T-cell (primary cell): ENCODE data around the gene NPW. TPM values are rescaled to one million over a fixed set of nuclear protein-coding genes. Genes with fewer than 3 reads are reported as not detected.

Experiments
- ATAC-seq, 4 experiments: fragments of 200-7000 bp in 3 of 4; fragments of 150-1000 bp in 1 of 4; cut with Tn5 transposase; replicated peaks in 1 of 4; 1 replicate in 3 of 4; 2 replicates in 1 of 4; pipeline ENCODE4 v1.10.0; 2021; ENCODE audit warnings: moderate library complexity in 3 of 4, mild to moderate bottlenecking in 2 of 4, moderate number of reproducible peaks in 1 of 4
- CTCF ChIA-PET, 2 donors: fragments of 300-600 bp; sonication (Branson Sonifier 250); formaldehyde crosslinking; loops; one replicate each; lab custom pipeline; 2022; ENCODE audit warnings: antibody characterized with exemption in 2 of 2; lab: Charles Lee
- POLR2A ChIA-PET, 2 donors: fragments of 300-600 bp; sonication (Branson Sonifier 250); formaldehyde crosslinking; loops; one replicate each; lab custom pipeline; 2022; ENCODE audit warnings: antibody characterized with exemption in 2 of 2; lab: Charles Lee
- DNase-seq, 35 experiments: peaks; one replicate each; pipeline versions ENCODE4 v3.0.0 to v3.0.0-alpha.2; 2013 to 2023
- H3K27ac ChIP-seq: one replicate; pipeline ENCODE4 v1.5.1; 2013; ENCODE audit warnings: low read length
- H3K27me3 ChIP-seq, 2 experiments: replicated peaks in 1 of 2; 1 replicate in 1 of 2; 2 replicates in 1 of 2; pipeline versions ENCODE4 v1.6.1 to v1.7.0; 2013; ENCODE audit warnings: low read length in 1 of 2, mixed read lengths in 1 of 2; ENCODE audit not compliant: control insufficient read depth in 2 of 2, insufficient read depth in 2 of 2; ENCODE audit errors: extremely low read depth in 1 of 2
- H3K36me3 ChIP-seq, 2 donors: 1 replicate in 1 of 2; 2 replicates in 1 of 2; pipeline versions ENCODE4 v1.6.1 to v1.7.0; 2013; ENCODE audit warnings: low read length in 1 of 2; ENCODE audit not compliant: control insufficient read depth in 2 of 2, insufficient read depth in 1 of 2; ENCODE audit errors: extremely low read depth in 1 of 2
- H3K4me1 ChIP-seq, 2 experiments: 1 replicate in 1 of 2; 2 replicates in 1 of 2; pipeline versions ENCODE4 v1.6.1 to v1.7.0; 2013; ENCODE audit warnings: low read length in 2 of 2, mixed read lengths in 1 of 2; ENCODE audit not compliant: insufficient read depth in 2 of 2, control insufficient read depth in 1 of 2; ENCODE audit errors: extremely low read depth in 1 of 2
- H3K4me3 ChIP-seq, 2 donors: 1 replicate in 1 of 2; 2 replicates in 1 of 2; pipeline versions ENCODE4 v1.5.1 to v1.7.0; 2013; ENCODE audit warnings: mild to moderate bottlenecking in 2 of 2, low read length in 1 of 2, moderate library complexity in 1 of 2; ENCODE audit not compliant: control insufficient read depth in 1 of 2; ENCODE audit errors: extremely low read depth in 1 of 2
- H3K9me3 ChIP-seq: 2 replicates; pipeline ENCODE4 v1.7.0; 2013
- H3K27ac Mint-ChIP-seq, 2 donors: one replicate each; pipeline ENCODE4 v1.8.0; 2020 to 2021; ENCODE audit warnings: mild to moderate bottlenecking in 2 of 2, mixed read lengths in 2 of 2
- H3K27me3 Mint-ChIP-seq, 2 donors: one replicate each; pipeline ENCODE4 v1.8.0; 2021 to 2022; ENCODE audit warnings: mixed read lengths in 2 of 2
- H3K36me3 Mint-ChIP-seq: one replicate; pipeline ENCODE4 v1.8.0; 2021; ENCODE audit warnings: mixed read lengths
- H3K4me1 Mint-ChIP-seq, 3 donors: one replicate each; pipeline ENCODE4 v1.8.0; 2020 to 2022; ENCODE audit warnings: mixed read lengths in 3 of 3, mild to moderate bottlenecking in 1 of 3
- H3K4me3 Mint-ChIP-seq, 3 donors: one replicate each; pipeline ENCODE4 v1.8.0; 2020 to 2022; ENCODE audit warnings: mild to moderate bottlenecking in 3 of 3, mixed read lengths in 3 of 3, moderate library complexity in 3 of 3
- H3K9me3 Mint-ChIP-seq, 3 donors: one replicate each; pipeline ENCODE4 v1.8.0; 2020 to 2022; ENCODE audit warnings: mixed read lengths in 3 of 3
- WGBS: methylation state at CpG from one replicate; pipeline ENCODE4 v1.1.5; 2013; ENCODE audit warnings: missing lambda C conversion rate; ENCODE audit not compliant: insufficient coverage; 5-methylcytosine and 5-hydroxymethylcytosine counted together
- total RNA-seq, 35 experiments: library from RNA in 6 of 35; stranded (reverse) in 6 of 35; fragments of 120-200 nt in 1 of 35; gene quantifications; one replicate each; pipeline versions ENCODE4 v1.2.1 to v1.2.4 and lab custom pipeline; 2013 to 2026

NPW gene
- total RNA-seq, 5 donors from 2014 or later (not counting 1 experiment from before 2014, with no cell fraction given): 0.43 to 0.44 TPM; not detected in 3

DNA sequence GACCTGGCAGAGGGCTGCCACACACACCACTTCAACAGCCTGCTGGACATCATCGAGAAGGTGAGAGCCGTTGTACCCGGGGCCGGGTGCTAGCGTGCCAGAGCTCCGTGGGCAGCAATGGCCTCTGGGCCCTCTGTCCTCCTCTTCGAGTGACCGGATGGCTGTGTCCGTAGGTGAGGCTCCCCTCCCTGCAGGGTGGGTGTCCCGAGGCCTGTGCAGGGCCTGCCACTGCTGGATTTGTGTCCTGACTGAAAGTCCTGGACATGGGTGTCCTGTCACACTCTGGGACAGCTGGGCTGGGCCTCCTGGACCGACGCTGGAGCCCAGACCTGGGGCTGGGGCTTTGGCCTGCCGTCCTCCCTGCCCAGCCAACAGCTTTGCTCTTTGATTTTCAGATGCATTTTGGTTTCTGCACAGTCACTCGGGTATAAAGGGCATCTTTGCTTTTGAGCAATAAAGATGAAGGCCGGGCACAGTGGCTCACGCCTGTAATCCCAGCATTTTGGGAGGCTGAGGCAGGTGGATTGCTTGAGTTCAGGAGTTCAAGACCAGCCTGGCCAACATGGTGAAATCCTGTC is 44.9 kb downstream of the NPW start:
- peaks cover 43 to 63% of the 10 kb centered on the region in 2 donors for H3K36me3 ChIP-seq
- no peak overlapping the region for H3K4me3 ChIP-seq
- peaks cover 23% of the 10 kb centered on the region for H3K36me3 Mint-ChIP-seq
- H3K27ac ChIP-seq: no peak overlapping the region
- no peaks in the 10 kb centered on the region for H3K9me3 ChIP-seq
- 97% methylated on average over 16 of the region's 16 CpGs for WGBS
- ChIA-PET CTCF (interaction anchor here in 1 of 2 donors (0.7 kb wide), 1 partner anchor 320 kb away, joined by 3 read pairs; no protein-coding TSS in a partner anchor), POLR2A (interaction anchor here (0.6 to 0.7 kb wide), 2 partner anchors 21 to 90 kb away, joined by 5 to 9 read pairs; no protein-coding TSS in a partner anchor)
- DNase-seq (no peak), ATAC-seq (no peak)
- no peaks in the 10 kb centered on the region for H3K9me3 Mint-ChIP-seq
- H3K4me1 ChIP-seq: peaks cover 0 to 5% of the 10 kb centered on the region in 2 experiments
- no peak overlapping the region for H3K4me3 Mint-ChIP-seq
- no peaks in the 10 kb centered on the region for H3K27me3 ChIP-seq
- H3K27me3 Mint-ChIP-seq: no peaks in the 10 kb centered on the region
- no peaks in the 10 kb centered on the region for H3K4me1 Mint-ChIP-seq
- no peak overlapping the region for H3K27ac Mint-ChIP-seq

DNA sequence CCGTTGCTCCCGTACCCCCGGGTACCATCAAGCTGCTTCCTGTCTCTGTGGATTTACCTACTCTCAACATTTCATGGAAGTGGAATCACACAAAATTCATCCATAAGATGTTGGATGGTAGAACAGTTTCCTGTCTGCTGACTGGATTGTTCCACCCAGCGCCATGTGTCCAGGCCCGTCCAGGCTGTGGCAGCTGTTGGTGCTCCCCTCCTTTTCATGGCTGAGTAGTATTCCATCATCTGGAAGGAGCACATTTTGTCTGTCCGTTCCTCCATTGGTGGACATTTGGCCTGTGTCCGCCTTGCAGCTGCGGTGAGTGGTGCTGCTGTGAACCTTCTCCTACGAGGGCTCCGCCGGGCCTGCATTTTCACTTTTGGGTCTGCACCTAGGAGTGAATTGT is 46.6 kb downstream of the NPW start:
- 100% methylated on average over 5 of the region's 11 CpGs for WGBS
- ATAC-seq: no peak
- Histone ChIP-seq H3K4me3 (no peak overlapping the region), H3K27ac (no peak overlapping the region), H3K27me3 (no peaks in the 10 kb centered on the region), H3K9me3 (no peaks in the 10 kb centered on the region), H3K36me3 (peaks cover 36 to 58% of the 10 kb centered on the region in 2 donors), H3K4me1 (peaks cover 0 to 5% of the 10 kb centered on the region in 2 experiments)
- POLR2A ChIA-PET: no interaction called here
- no peaks in the 10 kb centered on the region for H3K27me3 Mint-ChIP-seq
- no peaks in the 10 kb centered on the region for H3K9me3 Mint-ChIP-seq
- CTCF ChIA-PET: no interaction called here
- H3K4me1 Mint-ChIP-seq: no peaks in the 10 kb centered on the region
- H3K27ac Mint-ChIP-seq: no peak overlapping the region
- no peak for DNase-seq
- H3K36me3 Mint-ChIP-seq: peaks cover 28% of the 10 kb centered on the region
- H3K4me3 Mint-ChIP-seq: no peak overlapping the region

Other genes starting within 250 kb of the NPW start
- gene NME3, start 248.2 kb upstream of the NPW start, total RNA-seq: 10 to 100 TPM; 45.1 to 95.9 (median 87.5) TPM
- gene EME2, start 247.0 kb upstream of the NPW start, total RNA-seq: 10 to 100 TPM; 23.0 to 50.6 (median 34.5) TPM
- gene MRPS34, start 246.7 kb upstream of the NPW start, total RNA-seq: 10 to 100 TPM; 37.5 to 91.2 (median 77.9) TPM
- gene SPSB3, start 237.2 kb upstream of the NPW start, total RNA-seq: 100 to 1,000 TPM in 3 of 5 donors, 10 to 100 TPM in 2; 67.3 to 162 (median 139) TPM
- gene NUBP2, start 236.8 kb upstream of the NPW start, total RNA-seq: 10 to 100 TPM; 41.2 to 77.0 (median 74.3) TPM
- 1 to 10 TPM in 2 of 5 donors, under 1 TPM in 3; 0.50 to 1.9 (median 0.88) TPM for gene IGFALS, start 226.1 kb upstream of the NPW start, total RNA-seq
- 100 to 1,000 TPM in 1 of 5 donors, 10 to 100 TPM in 4; 37.6 to 102 (median 70.7) TPM for gene HAGH, start 193.0 kb upstream of the NPW start, total RNA-seq
- 10 to 100 TPM in 3 of 5 donors, 1 to 10 TPM in 2; 6.2 to 15.3 (median 11.2) TPM for gene FAHD1, start 192.6 kb upstream of the NPW start, total RNA-seq
- gene MEIOB, start 147.6 kb upstream of the NPW start, total RNA-seq: under 1 TPM in 1 of 5 donors, not detected in 4; 0.26 TPM
- not detected for gene HS3ST6, start 101.4 kb upstream of the NPW start, total RNA-seq
- gene MSRB1, start 76.6 kb upstream of the NPW start, total RNA-seq: 10 to 100 TPM in 2 of 5 donors, 1 to 10 TPM in 3; 5.6 to 11.9 (median 9.6) TPM
- not detected for gene RPL3L, start 65.1 kb upstream of the NPW start, total RNA-seq
- 10 to 100 TPM; 46.3 to 96.5 (median 84.4) TPM for gene NDUFB10, start 60.2 kb upstream of the NPW start, total RNA-seq
- gene RPS2, start 55.0 kb upstream of the NPW start, total RNA-seq: 1,000 to 10,000 TPM; 3,208 to 3,662 (median 3,410) TPM
- gene RNF151, start 52.9 kb upstream of the NPW start, total RNA-seq: under 1 TPM in 3 of 5 donors, not detected in 2; 0.38 to 0.66 (median 0.44) TPM
- 10 to 100 TPM; 21.1 to 45.6 (median 36.9) TPM for gene TBL3, start 47.7 kb upstream of the NPW start, total RNA-seq
- 1 to 10 TPM in 2 of 5 donors, under 1 TPM in 2, not detected in 1; 0.78 to 2.2 (median 1.3) TPM for gene NOXO1, start 38.3 kb upstream of the NPW start, total RNA-seq
- gene GFER, start 35.6 kb upstream of the NPW start, total RNA-seq: 10 to 100 TPM; 16.1 to 31.9 (median 22.0) TPM
- 1 to 10 TPM; 1.1 to 5.7 (median 1.7) TPM for gene SYNGR3, start 29.8 kb upstream of the NPW start, total RNA-seq
- 10 to 100 TPM; 44.3 to 73.7 (median 68.8) TPM for gene ZNF598, start 10.0 kb upstream of the NPW start, total RNA-seq
- gene NHERF2, start 7.1 kb downstream of the NPW start, total RNA-seq: 1 to 10 TPM; 2.9 to 6.8 (median 5.8) TPM
- 10 to 100 TPM in 3 of 5 donors, 1 to 10 TPM in 2; 5.8 to 24.1 (median 18.3) TPM for gene NTHL1, start 28.0 kb downstream of the NPW start, total RNA-seq
- 100 to 1,000 TPM; 134 to 181 (median 161) TPM for gene TSC2, start 28.2 kb downstream of the NPW start, total RNA-seq
- 100 to 1,000 TPM in 4 of 5 donors, 10 to 100 TPM in 1; 99.4 to 152 (median 137) TPM for gene PKD1, start 116.1 kb downstream of the NPW start, total RNA-seq
- gene RAB26, start 128.8 kb downstream of the NPW start, total RNA-seq: under 1 TPM in 2 of 5 donors, not detected in 3; 0.19 to 0.66 TPM
- 10 to 100 TPM; 25.6 to 54.3 (median 43.9) TPM for gene TRAF7, start 136.0 kb downstream of the NPW start, total RNA-seq
- under 1 TPM in 2 of 5 donors, not detected in 3; 0.06 to 0.47 TPM for gene CASKIN1, start 176.8 kb downstream of the NPW start, total RNA-seq
- gene MLST8, start 185.7 kb downstream of the NPW start, total RNA-seq: 10 to 100 TPM; 26.2 to 32.5 (median 30.2) TPM
- 10 to 100 TPM in 3 of 5 donors, 1 to 10 TPM in 2; 6.7 to 27.7 (median 20.4) TPM for gene BRICD5, start 191.1 kb downstream of the NPW start, total RNA-seq
- gene PGP, start 195.1 kb downstream of the NPW start, total RNA-seq: 10 to 100 TPM; 12.7 to 23.1 (median 20.4) TPM
- gene E4F1, start 203.8 kb downstream of the NPW start, total RNA-seq: 10 to 100 TPM; 32.8 to 52.0 (median 47.0) TPM
- gene DNASE1L2, start 216.7 kb downstream of the NPW start, total RNA-seq: 1 to 10 TPM in 3 of 5 donors, under 1 TPM in 2; 0.63 to 3.3 (median 1.9) TPM
- gene ECI1, start 231.8 kb downstream of the NPW start, total RNA-seq: 10 to 100 TPM; 17.0 to 40.1 (median 37.7) TPM
- gene RNPS1, start 248.3 kb downstream of the NPW start, total RNA-seq: 100 to 1,000 TPM; 163 to 203 (median 181) TPM